ENCODE measurements around the gene LTBR. TPM values are rescaled to one million over a fixed set of nuclear protein-coding genes. Genes with fewer than 3 reads are reported as not detected.

Gene LTBR
- total RNA-seq, 1 experiment from 2014 or later = 4.8 TPM

- TF ChIP-seq CTCF (conservative IDR thresholded peaks at IDR 0.05) = no peak
- peak; percentile 25 for DNase-seq
- H2BK15ac ChIP-seq (ENCODE audit: low read depth, low read length) = no peak overlapping the region
- no peak overlapping the region for H4K91ac ChIP-seq (ENCODE audit: insufficient read length, low read depth, low read length)
- Mint-ChIP-seq H3K4me3 (no peak overlapping the region), H3K36me3 (ENCODE audit: insufficient read depth in 1 of 3, low read depth in 3 of 3) (no peaks in the 10 kb centered on the region; a peak in 1 of 7 replicates), H3K4me1 (peaks cover 65 to 78% of the 10 kb centered on the region in 2 experiments), H3K27me3 (ENCODE audit: low read depth) (peaks cover 30% of the 10 kb centered on the region), H3K9me3 (no peaks in the 10 kb centered on the region; a peak in 2 of 5 replicates), H3K27ac (no peak overlapping the region; a peak in 1 of 7 replicates)
- no peaks in the 10 kb centered on the region for H3K79me1 ChIP-seq (ENCODE audit: insufficient read depth, low read depth, low read length, poor library complexity, severe bottlenecking)
- no peak overlapping the region for H3K56ac ChIP-seq (ENCODE audit: insufficient read length, low read depth, low read length)
- H3K18ac ChIP-seq (ENCODE audit: insufficient read length, low read depth, low read length) = no peak overlapping the region
- H3K23me2 ChIP-seq (ENCODE audit: insufficient read length, low read depth, low read length, poor library complexity, severe bottlenecking) = peaks cover 12% of the 10 kb centered on the region
- WGBS (ENCODE audit: extremely low coverage, insufficient read length, low lambda C conversion rate) = no CpG with 5 or more reads among the region's 14 CpGs
- H4K20me1 ChIP-seq (ENCODE audit: control insufficient read depth, insufficient read depth, insufficient read length) = no peaks in the 10 kb centered on the region
- H4K5ac ChIP-seq (ENCODE audit: insufficient read length, low read depth, low read length) = no peak overlapping the region
- no peak overlapping the region for H2AK5ac ChIP-seq (ENCODE audit: insufficient read length, low read length)
- no peaks in the 10 kb centered on the region; the same call in 1 of the 2 replicates for H3K27me3 ChIP-seq (ENCODE audit: insufficient read depth, low read length)
- no peaks in the 10 kb centered on the region for H3K9me3 ChIP-seq (ENCODE audit: control insufficient read depth, low read depth, low read length)
- H3K4me2 ChIP-seq (ENCODE audit: insufficient read depth, insufficient read length, low read length) = no peak overlapping the region
- H2BK120ac ChIP-seq (ENCODE audit: low read depth, low read length, poor library complexity, severe bottlenecking) = no peak overlapping the region
- no peak overlapping the region for H2BK12ac ChIP-seq (ENCODE audit: insufficient read length, low read depth, low read length)
- H3K9ac ChIP-seq (ENCODE audit: extremely low read depth, insufficient read length, low read length) = no peak overlapping the region
- H2AFZ ChIP-seq (ENCODE audit: low read length) = no peak overlapping the region
- no peak overlapping the region for H2BK5ac ChIP-seq (ENCODE audit: insufficient read length, low read length)
- H3K14ac ChIP-seq (ENCODE audit: insufficient read depth, low read length) = no peak overlapping the region
- peaks cover 15% of the 10 kb centered on the region for H3K4me1 ChIP-seq (ENCODE audit: insufficient read depth, low read length)
- no peak overlapping the region for H3K23ac ChIP-seq (ENCODE audit: insufficient read length, low read depth, low read length)
- no peak overlapping the region for H3T11ph ChIP-seq (ENCODE audit: low read length)
- no peak overlapping the region for H3K27ac ChIP-seq (ENCODE audit: insufficient read length, low read depth, low read length)
- H2BK20ac ChIP-seq (ENCODE audit: low read depth, low read length, poor library complexity, severe bottlenecking) = no peak overlapping the region
- H3K79me2 ChIP-seq (ENCODE audit: insufficient read depth, low read length) = no peaks in the 10 kb centered on the region
- no peak overlapping the region for H3K4ac ChIP-seq (ENCODE audit: low read depth, low read length)
- no peak overlapping the region for H4K8ac ChIP-seq (replicated peaks; ENCODE audit: insufficient read length, low read depth, low read length)
These were observed 3.5 kb upstream of the LTBR start for GRCh38 chr12:6380141-6381121.

Data from H9 (cell line).